Lower leg skin (tissue), 3 donors: ENCODE results near the gene FNIP1.

ENCODE experiments used
- POLR2A ChIP-seq, 2 donors: fragments of 450-650 bp; IDR thresholded peaks; one replicate each; pipeline ENCODE4 v1.6.1; 2016 to 2017; ENCODE audit warnings: antibody characterized with exemption in 2 of 2, mild to moderate bottlenecking in 1 of 2, moderate library complexity in 1 of 2
- TF ChIP-seq, protein P1 (sequence below), 3 donors: fragments of 450-650 bp; IDR thresholded peaks; one replicate each; pipeline ENCODE4 v1.5.1; 2016; ENCODE audit warnings: antibody characterized with exemption in 3 of 3, mild to moderate bottlenecking in 3 of 3, moderate library complexity in 2 of 3

DNA sequence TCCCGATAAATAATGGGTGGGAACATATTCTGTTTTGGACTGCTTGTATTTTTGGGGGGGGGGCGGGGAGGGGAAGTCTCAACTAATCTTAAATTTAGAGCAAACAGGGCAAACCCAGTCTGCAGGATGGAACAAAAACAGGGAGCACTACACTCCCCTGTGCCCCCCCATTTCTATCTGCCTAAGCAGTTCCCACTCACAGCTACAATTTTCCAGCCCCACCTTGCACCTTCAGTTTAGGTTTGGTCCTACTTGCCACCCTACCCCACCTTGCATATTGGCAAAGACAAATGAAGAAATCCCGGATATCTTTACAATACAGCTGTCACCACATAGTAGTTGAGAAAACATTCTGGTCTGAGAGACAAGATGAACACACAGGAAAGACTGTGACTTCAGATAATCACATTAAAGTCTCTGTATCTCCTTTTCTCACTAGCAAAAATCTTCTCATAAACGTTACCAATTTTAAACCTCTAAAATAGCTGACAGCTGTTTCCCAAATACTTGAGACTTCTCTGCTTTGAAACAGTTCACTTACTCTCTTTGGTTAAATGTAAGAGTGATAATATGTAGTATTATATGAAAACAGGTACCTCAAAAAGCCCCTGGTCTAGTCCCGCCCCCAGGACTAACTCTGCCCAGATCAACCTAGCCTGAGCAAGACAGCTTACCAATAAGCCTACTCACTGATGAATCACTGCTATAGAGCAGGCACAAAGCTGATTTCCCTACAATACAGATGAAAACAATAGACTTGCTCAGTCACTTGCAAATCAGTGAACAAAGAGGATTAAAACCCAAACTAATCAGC, 156.6 kb downstream of the FNIP1 start:
- TF ChIP-seq, protein P1, sequence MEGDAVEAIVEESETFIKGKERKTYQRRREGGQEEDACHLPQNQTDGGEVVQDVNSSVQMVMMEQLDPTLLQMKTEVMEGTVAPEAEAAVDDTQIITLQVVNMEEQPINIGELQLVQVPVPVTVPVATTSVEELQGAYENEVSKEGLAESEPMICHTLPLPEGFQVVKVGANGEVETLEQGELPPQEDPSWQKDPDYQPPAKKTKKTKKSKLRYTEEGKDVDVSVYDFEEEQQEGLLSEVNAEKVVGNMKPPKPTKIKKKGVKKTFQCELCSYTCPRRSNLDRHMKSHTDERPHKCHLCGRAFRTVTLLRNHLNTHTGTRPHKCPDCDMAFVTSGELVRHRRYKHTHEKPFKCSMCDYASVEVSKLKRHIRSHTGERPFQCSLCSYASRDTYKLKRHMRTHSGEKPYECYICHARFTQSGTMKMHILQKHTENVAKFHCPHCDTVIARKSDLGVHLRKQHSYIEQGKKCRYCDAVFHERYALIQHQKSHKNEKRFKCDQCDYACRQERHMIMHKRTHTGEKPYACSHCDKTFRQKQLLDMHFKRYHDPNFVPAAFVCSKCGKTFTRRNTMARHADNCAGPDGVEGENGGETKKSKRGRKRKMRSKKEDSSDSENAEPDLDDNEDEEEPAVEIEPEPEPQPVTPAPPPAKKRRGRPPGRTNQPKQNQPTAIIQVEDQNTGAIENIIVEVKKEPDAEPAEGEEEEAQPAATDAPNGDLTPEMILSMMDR (IDR thresholded peaks at IDR 0.05), result no peak
- no peak for TF ChIP-seq POLR2A (IDR thresholded peaks at IDR 0.05)
